ENCODE results near the gene AWAT2.

AWAT2 gene

GRCh38 chrX:70062961-70063550 lies 13.3 kb upstream of the AWAT2 start:
- Histone ChIP-seq H3K4me3 (ENCODE audit: low read depth in 1 of 2, low read length in 2 of 2) (no peak overlapping the region), H3K79me2 (ENCODE audit: insufficient read depth, low read length) (no peaks in the 10 kb centered on the region), H3K4me1 (ENCODE audit: insufficient read depth, low read length) (no peaks in the 10 kb centered on the region), H2AFZ (ENCODE audit: low read depth, low read length) (no peak overlapping the region), H3K9me3 (ENCODE audit: insufficient read depth, low read length, severe bottlenecking) (no peaks in the 10 kb centered on the region), H3K27me3 (ENCODE audit: insufficient read depth, low read length, poor library complexity) (no peaks in the 10 kb centered on the region), H4K20me1 (ENCODE audit: insufficient read depth, low read length) (no peaks in the 10 kb centered on the region), H3K27ac (ENCODE audit: low read length) (no peak overlapping the region), H3K9ac (ENCODE audit: low read depth, low read length) (no peak overlapping the region), H3K4me2 (ENCODE audit: insufficient read depth, low read length) (no peak overlapping the region), H3K36me3 (ENCODE audit: insufficient read depth, low read length) (no peaks in the 10 kb centered on the region)
- no peak for ATAC-seq (ENCODE audit: insufficient read depth, low read depth)
- no peak for DNase-seq
- TF ChIP-seq EZH2 (IDR thresholded peaks at IDR 0.05; ENCODE audit: borderline replicate concordance, low read depth, low read length, severe bottlenecking): no peak
- TF ChIP-seq CTCF (IDR thresholded peaks at IDR 0.05; ENCODE audit: borderline replicate concordance, extremely low read depth, low read length, poor library complexity, severe bottlenecking): no peak

- no peaks in the 10 kb centered on the region for H3K79me2 ChIP-seq (ENCODE audit: insufficient read depth, low read length)
- no peaks in the 10 kb centered on the region for H3K36me3 ChIP-seq (ENCODE audit: insufficient read depth, low read length)
- H3K4me3 ChIP-seq (ENCODE audit: low read depth in 1 of 2, low read length in 2 of 2): no peak within 1 kb of the TSS
- H4K20me1 ChIP-seq (ENCODE audit: insufficient read depth, low read length): no peaks in the 10 kb centered on the region
- TF ChIP-seq CTCF (IDR thresholded peaks at IDR 0.05; ENCODE audit: borderline replicate concordance, extremely low read depth, low read length, poor library complexity, severe bottlenecking): no peak
- TF ChIP-seq EZH2 (IDR thresholded peaks at IDR 0.05; ENCODE audit: borderline replicate concordance, low read depth, low read length, severe bottlenecking): no peak
- DNase-seq: no peak
- no peak within 1 kb of the TSS for H3K27ac ChIP-seq (ENCODE audit: low read length)
- H3K27me3 ChIP-seq (ENCODE audit: insufficient read depth, low read length, poor library complexity): no peaks in the 10 kb centered on the region
- no peak within 1 kb of the TSS for H2AFZ ChIP-seq (ENCODE audit: low read depth, low read length)
- no peak for ATAC-seq (ENCODE audit: insufficient read depth, low read depth)
- H3K4me2 ChIP-seq (ENCODE audit: insufficient read depth, low read length): no peak within 1 kb of the TSS
- H3K4me1 ChIP-seq (ENCODE audit: insufficient read depth, low read length): no peaks in the 10 kb centered on the region
- no peak within 1 kb of the TSS for H3K9ac ChIP-seq (ENCODE audit: low read depth, low read length)
- H3K9me3 ChIP-seq (ENCODE audit: insufficient read depth, low read length, severe bottlenecking): no peaks in the 10 kb centered on the region
These were observed 12.3 kb upstream of the AWAT2 start, which contains the start of gene OTUD6A for GRCh38 chrX:70062076-70062475. Gene OTUD6A (plus strand): TSS chrX:70062457. CDS start chrX:70062525, 68 bp downstream.

- H3K27me3 ChIP-seq (ENCODE audit: insufficient read depth, low read length, poor library complexity): no peaks in the 10 kb centered on the region
These were observed 4.7 kb upstream of the AWAT2 start for GRCh38 chrX:70054391-70054790.

More at GRCh38 chrX:70054391-70054790, 4.7 kb upstream of the AWAT2 start:
- ATAC-seq (ENCODE audit: insufficient read depth, low read depth) (no peak), DNase-seq (no peak)
- Histone ChIP-seq H2AFZ (ENCODE audit: low read depth, low read length) (no peak overlapping the region), H3K4me1 (ENCODE audit: insufficient read depth, low read length) (no peaks in the 10 kb centered on the region), H3K9me3 (ENCODE audit: insufficient read depth, low read length, severe bottlenecking) (no peaks in the 10 kb centered on the region), H3K4me3 (ENCODE audit: low read depth in 1 of 2, low read length in 2 of 2) (no peak overlapping the region), H3K79me2 (ENCODE audit: insufficient read depth, low read length) (no peaks in the 10 kb centered on the region), H4K20me1 (ENCODE audit: insufficient read depth, low read length) (no peaks in the 10 kb centered on the region), H3K36me3 (ENCODE audit: insufficient read depth, low read length) (no peaks in the 10 kb centered on the region), H3K27ac (ENCODE audit: low read length) (no peak overlapping the region), H3K4me2 (ENCODE audit: insufficient read depth, low read length) (no peak overlapping the region), H3K9ac (ENCODE audit: low read depth, low read length) (no peak overlapping the region)
- no peak for TF ChIP-seq EZH2 (IDR thresholded peaks at IDR 0.05; ENCODE audit: borderline replicate concordance, low read depth, low read length, severe bottlenecking)
- TF ChIP-seq CTCF (IDR thresholded peaks at IDR 0.05; ENCODE audit: borderline replicate concordance, extremely low read depth, low read length, poor library complexity, severe bottlenecking): no peak

Measured in DND-41 (cell line).